ENCODE results near the gene PIK3R5.

DNA sequence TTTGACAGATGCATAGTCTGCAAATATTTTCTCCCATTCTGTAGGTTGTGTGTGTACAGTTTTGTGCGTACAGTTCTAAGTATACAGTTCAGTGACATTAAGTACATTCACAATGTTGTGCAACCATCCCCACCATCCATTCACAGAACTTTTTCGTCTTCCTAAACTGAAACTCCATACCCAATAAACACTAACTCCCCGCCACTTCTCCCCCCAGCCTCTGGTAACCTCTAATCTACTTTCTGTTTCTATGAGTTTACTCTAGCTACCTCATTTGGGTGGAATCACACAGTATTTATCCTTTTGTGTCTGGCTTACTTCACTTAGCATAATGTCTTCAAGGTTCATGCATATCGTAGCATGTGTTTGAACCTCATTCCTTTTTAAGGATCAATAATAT, 14.3 kb downstream of the PIK3R5 start:
- TF ChIP-seq CTCF (IDR thresholded peaks at IDR 0.05; ENCODE audit: extremely low read depth in 1 of 2, insufficient read depth in 1 of 2, low read depth in 1 of 2, low read length in 2 of 2) (no peak), MYC (IDR thresholded peaks at IDR 0.05; ENCODE audit: low read depth, low read length) (no peak), POLR2AphosphoS5 (IDR thresholded peaks at IDR 0.05; ENCODE audit: insufficient read depth, low read depth, low read length) (no peak)

Measured in endothelial cell of umbilical vein (primary cell).